Gastrocnemius medialis (tissue), 4 donors: Measurements from ENCODE around the gene NAXD. TPM values are rescaled to one million over a fixed set of nuclear protein-coding genes. Genes with fewer than 3 reads are reported as not detected.
"Not testable (repeated sequence)": the region's sequence is repeated elsewhere in the genome, so short reads cannot be mapped to it uniquely, and the experiment has no call there.

Source experiments
- ATAC-seq, 2 donors: fragments of 150-250 bp; one replicate each; pipeline ENCODE4 v1.9.1; 2016
- DNase-seq, 2 donors: peaks; one replicate each; pipeline ENCODE4 v3.0.0-alpha.2; 2019
- H3K27ac ChIP-seq, 4 donors: fragments of 200-600 bp; sonication (generic); 1 replicate in 1 of 4; 2 replicates in 3 of 4; pipeline ENCODE4 v1.5.1; 2016 to 2018; ENCODE audit warnings: mild to moderate bottlenecking in 2 of 4, moderate library complexity in 1 of 4
- H3K27me3 ChIP-seq, 3 donors: fragments of 200-600 bp; sonication (generic) in 2 of 3; 1 replicate in 1 of 3; 2 replicates in 2 of 3; pipeline versions ENCODE4 v1.5.1 to v1.6.0; 2016 to 2019; ENCODE audit warnings: mild to moderate bottlenecking in 1 of 3, moderate library complexity in 1 of 3
- H3K36me3 ChIP-seq, 2 donors: fragments of 200-600 bp; sonication (generic) in 1 of 2; one replicate each; pipeline ENCODE4 v1.5.1; 2017 to 2018
- H3K4me1 ChIP-seq, 2 donors: fragments of 200-600 bp; sonication (generic) in 1 of 2; one replicate each; pipeline ENCODE4 v1.5.1; 2016 to 2017; ENCODE audit warnings: mild to moderate bottlenecking in 2 of 2
- H3K4me3 ChIP-seq, 4 donors: fragments of 200-600 bp; sonication (generic) in 3 of 4; 1 replicate in 1 of 4; 2 replicates in 3 of 4; pipeline ENCODE4 v1.5.1; 2016 to 2019; ENCODE audit warnings: mild to moderate bottlenecking in 2 of 4
- H3K9me3 ChIP-seq, 3 donors: fragments of 200-600 bp; sonication (generic) in 2 of 3; 1 replicate in 1 of 3; 2 replicates in 2 of 3; pipeline ENCODE4 v1.5.1; 2016 to 2019
- CTCF ChIP-seq, 5 experiments: fragments of 450-650 bp in 3 of 5; fragments of 200-600 bp in 2 of 5; sonication (generic) in 2 of 5; IDR thresholded peaks in 4 of 5; conservative IDR thresholded peaks in 1 of 5; 1 replicate in 4 of 5; 2 replicates in 1 of 5; pipeline ENCODE4 v1.5.1; 2016 to 2019; ENCODE audit warnings: antibody characterized with exemption in 5 of 5, mild to moderate bottlenecking in 3 of 5, moderate library complexity in 3 of 5
- POLR2A ChIP-seq, 2 donors: fragments of 450-650 bp; IDR thresholded peaks; one replicate each; pipeline ENCODE4 v1.6.1; 2017; ENCODE audit warnings: antibody characterized with exemption in 2 of 2, mild to moderate bottlenecking in 2 of 2, moderate library complexity in 2 of 2
- in situ Hi-C, 4 donors: fragments of 200-750 bp; cut with MboI; loops; one replicate each; pipeline versions ENCODE4 v1.15.0 to v1.8.0; 2017; ENCODE audit warnings: low sequenced_read_pairs in 4 of 4
- intact Hi-C: fragments of 100-400 bp; cut with DNase I; formaldehyde crosslinking; loops from one replicate; pipeline ENCODE4 v1.15.1; 2023; ENCODE audit warnings: low total_unique reads
- total RNA-seq, 4 donors: library from RNA; depleted of rRNA; stranded (reverse); fragments of >200 nt; gene quantifications; one replicate each; pipeline versions ENCODE4 v1.1.0 to v1.2.3, GENCODE V29; 2016

NAXD gene
- total RNA-seq, 4 donors from 2014 or later, result 17.9 to 24.7 (median 21.5) TPM

- Histone ChIP-seq H3K4me3 (no peak overlapping the region), H3K27ac (no peak overlapping the region), H3K36me3 (peaks cover 0 to 13% of the 10 kb centered on the region in 2 donors), H3K4me1 (no peaks in the 10 kb centered on the region), H3K27me3 (no peaks in the 10 kb centered on the region), H3K9me3 (no peaks in the 10 kb centered on the region)
- TF ChIP-seq POLR2A (IDR thresholded peaks at IDR 0.05) (no peak), CTCF (IDR thresholded peaks at IDR 0.05 in 4 of 5, conservative IDR thresholded peaks at IDR 0.05 in 1 of 5) (no peak)
- DNase-seq (no peak), ATAC-seq (no peak)
- intact Hi-C loops, result no loop called here
- in situ Hi-C loops, result no loop called here
Observed at GRCh38 chr13:110652231-110652730, 36.9 kb downstream of the NAXD start.

- Histone ChIP-seq H3K9me3 (no peaks in the 10 kb centered on the region), H3K27ac (no peak overlapping the region), H3K36me3 (peaks cover 0 to 18% of the 10 kb centered on the region in 2 donors), H3K4me3 (no peak overlapping the region), H3K27me3 (no peaks in the 10 kb centered on the region), H3K4me1 (no peaks in the 10 kb centered on the region)
- ATAC-seq, result no peak
- intact Hi-C loops (no loop called here), in situ Hi-C loops (no loop called here)
- no peak for TF ChIP-seq POLR2A (IDR thresholded peaks at IDR 0.05)
- no peak for TF ChIP-seq CTCF (IDR thresholded peaks at IDR 0.05 in 4 of 5, conservative IDR thresholded peaks at IDR 0.05 in 1 of 5)
- no peak for DNase-seq
Observed at GRCh38 chr13:110652764-110653163, 37.4 kb downstream of the NAXD start.

GRCh38 chr13:110653271-110653670 lies 37.9 kb downstream of the NAXD start:
- Histone ChIP-seq H3K4me3 (no peak overlapping the region), H3K27ac (no peak overlapping the region), H3K4me1 (no peaks in the 10 kb centered on the region), H3K9me3 (no peaks in the 10 kb centered on the region), H3K27me3 (no peaks in the 10 kb centered on the region), H3K36me3 (peaks cover 0 to 22% of the 10 kb centered on the region in 2 donors)
- intact Hi-C loops, result no loop called here
- in situ Hi-C loops, result no loop called here
- DNase-seq, result no peak
- TF ChIP-seq CTCF (IDR thresholded peaks at IDR 0.05 in 4 of 5, conservative IDR thresholded peaks at IDR 0.05 in 1 of 5) (no peak), POLR2A (IDR thresholded peaks at IDR 0.05) (no peak)
- no peak for ATAC-seq

GRCh38 chr13:110653851-110654250 lies 38.5 kb downstream of the NAXD start:
- H3K9me3 ChIP-seq, result no peaks in the 10 kb centered on the region
- no peak overlapping the region for H3K4me3 ChIP-seq
- ATAC-seq (no peak), DNase-seq (no peak)
- H3K27me3 ChIP-seq, result no peaks in the 10 kb centered on the region
- intact Hi-C loops (no loop called here), in situ Hi-C loops (no loop called here)
- no peak overlapping the region for H3K27ac ChIP-seq
- H3K4me1 ChIP-seq, result no peaks in the 10 kb centered on the region
- TF ChIP-seq CTCF (IDR thresholded peaks at IDR 0.05 in 4 of 5, conservative IDR thresholded peaks at IDR 0.05 in 1 of 5) (no peak), POLR2A (IDR thresholded peaks at IDR 0.05) (no peak)
- H3K36me3 ChIP-seq, result peaks cover 0 to 22% of the 10 kb centered on the region in 2 donors

- H3K4me1 ChIP-seq, result no peaks in the 10 kb centered on the region
- TF ChIP-seq POLR2A (IDR thresholded peaks at IDR 0.05) (no peak), CTCF (IDR thresholded peaks at IDR 0.05 in 4 of 5, conservative IDR thresholded peaks at IDR 0.05 in 1 of 5) (no peak)
- in situ Hi-C loops, result no loop called here
- intact Hi-C loops, result no loop called here
- ATAC-seq (no peak), DNase-seq (no peak)
- H3K27ac ChIP-seq, result no peak overlapping the region
- H3K27me3 ChIP-seq, result no peaks in the 10 kb centered on the region
- no peaks in the 10 kb centered on the region for H3K9me3 ChIP-seq
- H3K36me3 ChIP-seq, result peaks cover 0 to 31% of the 10 kb centered on the region in 2 donors
- H3K4me3 ChIP-seq, result no peak overlapping the region
Observed at GRCh38 chr13:110657196-110657595, 41.9 kb downstream of the NAXD start.

- H3K9me3 ChIP-seq, H3K4me1 ChIP-seq, intact Hi-C loops, in situ Hi-C loops, ATAC-seq, DNase-seq, H3K27me3 ChIP-seq, H3K27ac ChIP-seq, H3K4me3 ChIP-seq: not testable (repeated sequence)
- H3K36me3 ChIP-seq, result peaks cover 0 to 43% of the 10 kb centered on the region in 2 donors
Observed at GRCh38 chr13:110658218-110658911, 43.0 kb downstream of the NAXD start.
